ENCODE data around the gene REX1BD. TPM values are rescaled to one million over a fixed set of nuclear protein-coding genes. Genes with fewer than 3 reads are reported as not detected.

The REX1BD gene
- total and polyA plus RNA-seq, 2 of the 4 experiments (the other 2 are of a cell fraction), result 14.2 to 44.6 TPM

GRCh38 chr19:18574691-18575291, 13.8 kb upstream of the REX1BD start:
- TF ChIP-seq BHLHE40 (IDR thresholded peaks at IDR 0.05; ENCODE audit: low read depth, low read length) (no peak), RAD21 (IDR thresholded peaks at IDR 0.05; ENCODE audit: low read length) (no peak), RCOR1 (IDR thresholded peaks at IDR 0.05; ENCODE audit: insufficient replicate concordance, low read length) (no peak), USF2 (IDR thresholded peaks at IDR 0.05; ENCODE audit: low read depth, low read length) (no peak), MAFK (IDR thresholded peaks at IDR 0.05; ENCODE audit: low read depth, low read length) (no peak), POLR2A (IDR thresholded peaks at IDR 0.05; ENCODE audit: low read depth, low read length) (no peak)
- Histone ChIP-seq H2AK5ac (ENCODE audit: low read depth, low read length) (no peak overlapping the region), H3K56ac (ENCODE audit: extremely low read depth, insufficient read depth, low read length) (no peak overlapping the region), H4K20me1 (ENCODE audit: insufficient read depth, low read length) (peaks cover 55% of the 10 kb centered on the region), H3K4me1 (ENCODE audit: control insufficient read depth, insufficient read depth, low read length) (peaks cover 10% of the 10 kb centered on the region), H3K4me2 (ENCODE audit: low read depth, low read length) (no peak overlapping the region), H2BK15ac (ENCODE audit: low read depth, low read length) (no peak overlapping the region), H3K9me1 (ENCODE audit: insufficient read depth, low read length) (peaks cover 11% of the 10 kb centered on the region), H3K4me3 (ENCODE audit: insufficient read depth, low read depth, low read length) (no peak overlapping the region), H2AFZ (replicated peaks; ENCODE audit: low read length, poor library complexity) (no peak overlapping the region), H2BK20ac (ENCODE audit: low read depth, low read length) (no peak overlapping the region), H4K5ac (ENCODE audit: low read depth, low read length) (no peak overlapping the region), H3K18ac (ENCODE audit: low read depth, low read length) (no peak overlapping the region), H3K23ac (ENCODE audit: low read depth, low read length) (no peak overlapping the region), H3K9ac (ENCODE audit: low read depth, low read length) (no peak overlapping the region), H3K4ac (ENCODE audit: low read depth, low read length) (no peak overlapping the region), H3K36me3 (ENCODE audit: control insufficient read depth, insufficient read depth, low read length) (peaks cover 40% of the 10 kb centered on the region), H4K91ac (ENCODE audit: insufficient read depth, low read depth, low read length) (no peak overlapping the region), H2BK120ac (ENCODE audit: low read depth, low read length) (no peak overlapping the region), H3K27me3 (ENCODE audit: control insufficient read depth, insufficient read depth, low read length) (no peaks in the 10 kb centered on the region), H3K79me1 (ENCODE audit: low read depth in 1 of 2, low read length in 2 of 2) (peaks cover 18 to 41% of the 10 kb centered on the region in 2 experiments; a peak in 3 of 4 replicates), H3K27ac (ENCODE audit: insufficient read depth, low read length) (no peak overlapping the region), H2BK5ac (ENCODE audit: low read depth, low read length, poor library complexity, severe bottlenecking) (no peak overlapping the region), H3K14ac (replicated peaks; ENCODE audit: low read depth, low read length) (no peak overlapping the region), H4K8ac (ENCODE audit: low read depth in 2 of 2, low read length in 2 of 2) (no peak overlapping the region), H2AK9ac (replicated peaks; ENCODE audit: low read depth, low read length, poor library complexity) (no peak overlapping the region), H3K9me3 (ENCODE audit: control insufficient read depth, insufficient read depth, low read length) (no peaks in the 10 kb centered on the region)
- WGBS, 2 experiments (ENCODE audit: extremely low coverage in 2 of 2, insufficient read length in 1 of 2), result 97% methylated on average over 10 of the region's 18 CpGs; no CpG with 5 or more reads in 1 of the 2 experiments
- ChIA-PET POLR2A (ENCODE audit: unreplicated experiment) (no interaction called here), CTCF (no interaction called here)
- DNase-seq, result no peak
- ATAC-seq (ENCODE audit: low read depth), result no peak
- intact Hi-C loops (cut with micrococcal nuclease), result loop anchor here (5.0 kb wide), 2 partner anchors 107 to 273 kb away; no protein-coding TSS in a partner anchor
- dilution Hi-C loops (cut with HindIII; ENCODE audit: low sequenced_read_pairs, unreplicated experiment), result no loop called here
- in situ Hi-C loops (cut with MboI; ENCODE audit: low sequenced_read_pairs), result loop anchor here (10.0 kb wide), 1 partner anchor 120 kb away; no protein-coding TSS in a partner anchor
- BruUV-seq (replicated peaks), result no TSS peak

Measured in IMR-90 (cell line).